HUES48 (cell line): ENCODE data around the gene CD109.
"Not testable (repeated sequence)": the region's sequence is repeated elsewhere in the genome, so short reads cannot be mapped to it uniquely, and the experiment has no call there.

Experiments
- H3K27ac ChIP-seq: one replicate; pipeline ENCODE4 v1.7.0; 2013; ENCODE audit warnings: low read depth, low read length, inconsistent platforms
- H3K27me3 ChIP-seq: 2 replicates; pipeline ENCODE4 v1.6.1; 2013; ENCODE audit warnings: mild to moderate bottlenecking, low read length; ENCODE audit not compliant: control insufficient read depth, insufficient read depth
- H3K36me3 ChIP-seq: 2 replicates; pipeline ENCODE4 v1.6.1; 2013; ENCODE audit warnings: low read length; ENCODE audit not compliant: control insufficient read depth, insufficient read depth
- H3K4me1 ChIP-seq: 2 replicates; pipeline ENCODE4 v1.6.1; 2013; ENCODE audit warnings: mild to moderate bottlenecking, low read length; ENCODE audit not compliant: control insufficient read depth, insufficient read depth
- H3K4me3 ChIP-seq: 2 replicates; pipeline ENCODE4 v1.5.1; 2013; ENCODE audit warnings: mild to moderate bottlenecking, low read depth, low read length
- H3K9ac ChIP-seq: 2 replicates; pipeline ENCODE4 v1.6.1; 2013; ENCODE audit warnings: mild to moderate bottlenecking, low read depth, low read length, moderate library complexity
- H3K9me3 ChIP-seq: 2 replicates; pipeline ENCODE4 v1.6.1; 2013; ENCODE audit warnings: low read length; ENCODE audit not compliant: control insufficient read depth, insufficient read depth

Gene CD109

GRCh38 chr6:73710948-73711347 lies 14.9 kb downstream of the CD109 start:
- Histone ChIP-seq H3K4me3 (no peak overlapping the region), H3K27me3 (no peaks in the 10 kb centered on the region), H3K9ac (no peak overlapping the region), H3K4me1 (peaks cover 11% of the 10 kb centered on the region), H3K9me3 (no peaks in the 10 kb centered on the region), H3K36me3 (no peaks in the 10 kb centered on the region), H3K27ac (no peak overlapping the region)

- Histone ChIP-seq H3K27ac (no peak overlapping the region), H3K9ac (no peak overlapping the region)
These were observed 16.7 kb downstream of the CD109 start for GRCh38 chr6:73712535-73713173.

DNA sequence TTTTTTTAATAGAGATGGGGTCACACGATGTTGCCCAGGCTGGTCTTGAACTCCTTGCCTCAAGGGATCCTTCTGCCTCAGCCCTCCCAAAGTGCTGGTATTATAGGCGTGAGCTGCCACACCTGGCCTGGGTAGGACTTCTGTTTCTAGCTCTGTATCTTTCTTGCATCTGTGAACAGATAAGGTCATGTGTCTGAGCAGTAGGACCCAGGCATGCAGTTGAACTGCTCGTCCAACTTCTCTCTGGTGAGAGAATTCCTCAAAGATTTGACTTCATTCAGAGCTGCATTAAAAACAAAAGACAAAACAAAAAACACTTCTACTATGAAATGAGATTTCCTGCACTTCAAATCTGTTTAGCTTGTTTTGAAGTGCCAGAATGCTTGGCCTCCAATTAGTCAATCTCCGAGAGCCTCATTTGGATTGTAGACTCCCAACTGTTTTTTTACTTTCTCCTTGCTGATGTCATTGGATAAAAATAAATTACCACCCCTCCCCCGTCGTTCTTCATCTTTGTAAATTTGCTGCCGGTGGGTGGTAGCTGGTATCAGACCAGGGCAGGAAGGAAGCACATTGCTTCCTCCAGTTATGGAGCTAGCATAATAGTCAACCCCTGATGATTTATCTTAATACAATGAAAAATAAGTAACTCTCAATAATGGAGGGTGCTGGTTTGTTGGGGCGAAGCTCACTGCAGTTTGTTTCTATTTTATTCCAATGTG lies 17.6 kb downstream of the CD109 start:
- Histone ChIP-seq H3K27ac (no peak overlapping the region), H3K4me3 (no peak overlapping the region), H3K36me3 (no peaks in the 10 kb centered on the region), H3K9ac (no peak overlapping the region), H3K27me3 (no peaks in the 10 kb centered on the region), H3K4me1 (peaks cover 11% of the 10 kb centered on the region), H3K9me3 (no peaks in the 10 kb centered on the region)

More at GRCh38 chr6:73712535-73713173, 16.7 kb downstream of the CD109 start:
- Histone ChIP-seq H3K9me3 (no peaks in the 10 kb centered on the region), H3K4me1 (peaks cover 11% of the 10 kb centered on the region), H3K36me3 (no peaks in the 10 kb centered on the region), H3K4me3 (no peak overlapping the region), H3K27me3 (no peaks in the 10 kb centered on the region)

DNA sequence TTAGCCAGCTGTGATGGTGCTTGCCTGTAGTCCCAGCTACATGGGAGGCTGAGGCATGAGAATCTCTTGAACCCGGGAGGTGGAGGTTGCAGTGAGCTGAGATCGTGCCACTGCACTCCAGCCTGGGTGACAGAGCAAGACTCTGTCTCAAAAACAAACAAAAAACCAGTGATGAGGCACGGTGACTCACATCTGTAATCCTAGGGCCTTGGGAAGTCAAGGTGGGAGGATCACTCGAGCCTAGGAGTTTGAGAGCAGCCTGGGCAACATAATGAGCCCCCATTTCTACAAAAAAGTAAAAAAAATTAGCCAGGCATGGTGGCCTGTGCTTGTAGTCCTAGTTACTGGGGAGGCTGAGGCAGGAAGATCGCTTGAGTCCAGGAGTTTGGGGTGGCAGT lies 19.1 kb downstream of the CD109 start:
- not testable (repeated sequence) for H3K4me3 ChIP-seq, H3K36me3 ChIP-seq, H3K9ac ChIP-seq, H3K9me3 ChIP-seq, H3K27ac ChIP-seq, H3K27me3 ChIP-seq
- peaks cover 11% of the 10 kb centered on the region for H3K4me1 ChIP-seq

DNA sequence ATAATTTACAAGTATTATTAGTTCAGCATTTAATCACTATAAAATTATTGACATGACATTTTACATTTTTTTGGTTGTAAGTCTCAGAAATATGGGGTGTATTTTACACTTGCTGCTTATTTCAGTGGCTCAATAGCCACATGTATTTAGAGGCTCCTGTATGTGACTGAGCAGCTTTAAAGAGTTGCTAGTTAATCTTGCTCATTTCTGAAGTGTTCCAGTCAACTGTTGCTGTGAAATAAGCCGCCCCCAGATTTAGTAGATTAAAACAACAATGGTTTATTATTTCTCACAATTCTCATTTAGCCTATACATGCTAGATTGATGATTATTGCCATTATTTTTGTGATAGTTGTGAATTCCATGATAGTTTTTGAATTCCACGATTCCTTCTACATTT lies 23.0 kb downstream of the CD109 start:
- H3K36me3 ChIP-seq, result no peaks in the 10 kb centered on the region
- H3K4me1 ChIP-seq, result peaks cover 3% of the 10 kb centered on the region
- H3K4me3 ChIP-seq, result no peak overlapping the region
- H3K27me3 ChIP-seq, result no peaks in the 10 kb centered on the region
- H3K9ac ChIP-seq, result no peak overlapping the region
- no peaks in the 10 kb centered on the region for H3K9me3 ChIP-seq
- H3K27ac ChIP-seq, result no peak overlapping the region

GRCh38 chr6:73722318-73723060 lies 26.5 kb downstream of the CD109 start:
- Histone ChIP-seq H3K9ac (no peak overlapping the region), H3K27me3 (no peaks in the 10 kb centered on the region), H3K9me3 (no peaks in the 10 kb centered on the region), H3K36me3 (no peaks in the 10 kb centered on the region), H3K4me3 (no peak overlapping the region), H3K4me1 (no peaks in the 10 kb centered on the region), H3K27ac (no peak overlapping the region)

GRCh38 chr6:73723480-73723879 lies 27.5 kb downstream of the CD109 start:
- H3K9ac ChIP-seq, H3K9me3 ChIP-seq, H3K4me3 ChIP-seq, H3K36me3 ChIP-seq, H3K27me3 ChIP-seq, H3K4me1 ChIP-seq, H3K27ac ChIP-seq: not testable (repeated sequence)

DNA sequence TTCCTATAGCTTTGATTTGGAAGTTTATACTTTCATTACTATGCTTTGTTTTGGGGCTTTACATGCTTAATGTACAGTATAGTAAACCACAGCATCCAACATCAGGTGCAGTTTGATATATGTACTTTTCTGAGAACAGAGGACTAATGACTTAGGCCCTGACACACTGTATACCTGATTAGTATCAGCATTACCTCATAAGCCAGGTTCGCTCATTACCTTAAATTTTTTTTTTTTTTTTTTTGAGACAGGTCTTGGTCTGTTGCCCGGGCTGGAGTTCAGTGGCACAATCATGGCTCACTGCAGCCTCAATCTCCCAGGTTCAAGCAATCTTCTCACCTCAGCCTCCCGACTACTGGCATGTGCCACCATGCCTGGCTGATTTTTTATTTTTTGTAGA lies 28.4 kb downstream of the CD109 start:
- Histone ChIP-seq H3K9me3 (no peaks in the 10 kb centered on the region), H3K4me3 (no peak overlapping the region), H3K9ac (no peak overlapping the region), H3K4me1 (no peaks in the 10 kb centered on the region), H3K36me3 (no peaks in the 10 kb centered on the region), H3K27me3 (no peaks in the 10 kb centered on the region), H3K27ac (no peak overlapping the region)

- H3K36me3 ChIP-seq, H3K9ac ChIP-seq, H3K4me1 ChIP-seq, H3K9me3 ChIP-seq, H3K27me3 ChIP-seq, H3K27ac ChIP-seq, H3K4me3 ChIP-seq: not testable (repeated sequence)
These were observed 29.2 kb downstream of the CD109 start for GRCh38 chr6:73725192-73725591.

- Histone ChIP-seq H3K27me3 (no peaks in the 10 kb centered on the region), H3K27ac (no peak overlapping the region), H3K9ac (no peak overlapping the region), H3K36me3 (no peaks in the 10 kb centered on the region), H3K9me3 (no peaks in the 10 kb centered on the region), H3K4me3 (no peak overlapping the region), H3K4me1 (no peaks in the 10 kb centered on the region)
These were observed 31.1 kb downstream of the CD109 start for GRCh38 chr6:73727114-73727513.

DNA sequence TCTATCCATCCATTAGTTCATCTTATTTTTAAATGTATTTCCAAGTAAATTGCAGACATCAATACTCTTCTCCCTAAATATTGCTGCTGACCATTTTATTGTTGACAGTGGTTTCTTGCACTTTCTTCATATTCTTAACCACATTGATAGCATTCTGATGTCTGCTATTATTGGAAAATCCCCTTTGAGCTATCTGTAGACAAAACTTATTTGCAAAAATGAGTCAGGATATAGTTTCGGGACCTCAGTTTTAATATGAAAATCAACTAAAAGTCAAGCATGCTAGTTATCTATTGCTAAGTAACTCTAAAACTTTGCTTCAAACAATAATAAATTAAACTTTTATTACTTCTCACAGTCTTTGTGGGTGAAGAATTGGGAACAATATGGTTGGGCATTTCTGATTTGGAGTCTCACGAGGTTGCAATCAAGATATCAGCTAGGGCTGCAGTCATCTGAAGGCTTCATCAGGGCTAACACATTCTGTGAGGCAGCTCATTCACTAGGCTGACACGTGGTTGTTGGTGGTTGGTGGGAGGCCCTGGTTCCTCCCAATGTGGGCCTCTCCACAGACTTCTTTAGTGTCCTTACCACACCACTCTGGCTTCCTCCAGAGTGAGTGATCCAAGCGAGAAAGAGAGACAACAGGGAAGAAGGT lies 32.7 kb downstream of the CD109 start:
- Histone ChIP-seq H3K9ac (no peak overlapping the region), H3K36me3 (no peaks in the 10 kb centered on the region), H3K4me1 (no peaks in the 10 kb centered on the region), H3K9me3 (no peaks in the 10 kb centered on the region), H3K27me3 (no peaks in the 10 kb centered on the region), H3K4me3 (no peak overlapping the region), H3K27ac (no peak overlapping the region)
